Measurements from ENCODE around the gene PPARA.

The PPARA gene

GRCh38 chr22:46145361-46145851 lies 4.9 kb upstream of the PPARA start:
- Histone ChIP-seq H3K36me3 (ENCODE audit: control insufficient read depth in 1 of 2, insufficient read depth in 2 of 2, low read length in 2 of 2) (no peaks in the 10 kb centered on the region), H3K79me1 (ENCODE audit: low read length) (no peaks in the 10 kb centered on the region), H2BK5ac (ENCODE audit: low read depth, low read length, poor library complexity) (no peak overlapping the region), H4K12ac (ENCODE audit: low read depth, low read length) (no peak overlapping the region), H3K23ac (ENCODE audit: low read length) (no peak overlapping the region), H3K27me3 (ENCODE audit: insufficient read depth, low read length) (peaks cover 17% of the 10 kb centered on the region), H2BK12ac (ENCODE audit: low read length) (no peak overlapping the region), H3K14ac (ENCODE audit: low read length) (no peak overlapping the region), H3K4me2 (ENCODE audit: low read length) (no peak overlapping the region), H3K79me2 (ENCODE audit: control insufficient read depth, insufficient read depth, low read length, poor library complexity) (no peaks in the 10 kb centered on the region), H3K9ac (ENCODE audit: low read length) (no peak overlapping the region), H3K9me3 (ENCODE audit: insufficient read depth, low read depth, low read length) (peaks cover 6% of the 10 kb centered on the region), H4K91ac (ENCODE audit: low read depth, low read length) (no peak overlapping the region), H3K4ac (ENCODE audit: low read depth, low read length) (no peak overlapping the region), H2BK120ac (ENCODE audit: insufficient read depth, low read length, poor library complexity) (no peak overlapping the region), H2AFZ (ENCODE audit: insufficient read depth, low read length, poor library complexity) (no peak overlapping the region), H3K4me1 (ENCODE audit: control insufficient read depth in 1 of 2, insufficient read depth in 2 of 2, low read length in 2 of 2) (peaks cover 0 to 3% of the 10 kb centered on the region in 2 experiments), H3K4me3 (ENCODE audit: low read depth, low read length) (no peak overlapping the region), H3K18ac (ENCODE audit: low read length) (no peak overlapping the region), H2AK5ac (ENCODE audit: low read length) (no peak overlapping the region), H3K27ac (ENCODE audit: low read depth, low read length) (no peak overlapping the region), H4K8ac (ENCODE audit: low read depth, low read length) (no peak overlapping the region)
- no CpG with 5 or more reads among the region's 14 CpGs for WGBS (ENCODE audit: extremely low coverage, insufficient coverage, insufficient read length)
- DNase-seq = no peak

DNA sequence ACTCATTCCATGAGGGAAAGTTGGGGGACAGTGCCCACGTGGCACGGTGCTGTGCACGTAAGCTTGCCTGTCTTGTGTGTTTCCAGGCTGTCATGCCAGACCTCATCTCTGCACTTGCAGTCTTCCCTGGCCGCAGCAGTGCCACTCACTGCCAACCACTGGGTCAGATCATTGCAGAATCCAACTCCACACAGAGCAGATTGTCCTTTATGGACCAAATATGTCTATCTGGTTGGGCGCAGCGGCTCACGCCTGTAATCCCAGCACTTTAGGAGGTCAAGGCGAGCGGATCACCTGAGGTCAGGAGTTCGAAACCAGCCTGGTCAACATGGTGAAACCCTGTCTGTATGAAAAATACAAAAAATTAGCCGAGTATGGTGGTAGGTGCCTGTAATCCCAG lies 4.4 kb upstream of the PPARA start:
- H2BK120ac ChIP-seq (ENCODE audit: insufficient read depth, low read length, poor library complexity) = no peak overlapping the region
- no peak overlapping the region for H3K18ac ChIP-seq (ENCODE audit: low read length)

DNA sequence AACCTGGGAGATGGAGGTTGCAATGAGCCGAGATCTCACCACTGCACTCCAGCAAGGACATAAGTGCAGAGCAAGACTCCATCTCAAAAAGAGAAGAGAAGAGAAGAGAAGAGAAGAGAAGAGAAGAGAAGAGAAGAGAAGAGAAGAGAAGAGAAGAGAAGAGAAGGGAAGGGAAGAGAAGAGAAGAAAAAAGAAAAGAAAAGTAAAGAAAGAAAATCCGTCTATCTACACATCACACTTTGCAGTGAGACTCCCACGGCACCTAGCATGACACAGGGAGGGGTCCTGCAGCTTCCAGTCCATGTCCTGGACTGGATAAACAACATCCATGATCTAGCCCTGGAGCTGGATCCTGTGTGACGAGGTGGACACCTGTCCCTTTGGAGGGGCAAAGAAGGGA lies 4.0 kb upstream of the PPARA start:
- no peak overlapping the region for H2AK5ac ChIP-seq (ENCODE audit: low read length)
- H2BK12ac ChIP-seq (ENCODE audit: low read length) = no peak overlapping the region
- H3K9me3 ChIP-seq (ENCODE audit: insufficient read depth, low read depth, low read length) = peaks cover 6% of the 10 kb centered on the region
- no peak overlapping the region for H3K4ac ChIP-seq (ENCODE audit: low read depth, low read length)
- H3K4me1 ChIP-seq (ENCODE audit: control insufficient read depth in 1 of 2, insufficient read depth in 2 of 2, low read length in 2 of 2) = peaks cover 3 to 4% of the 10 kb centered on the region in 2 experiments
- no peak overlapping the region for H3K14ac ChIP-seq (ENCODE audit: low read length)
- H4K91ac ChIP-seq (ENCODE audit: low read depth, low read length) = no peak overlapping the region
- H3K4me3 ChIP-seq (ENCODE audit: low read depth, low read length) = no peak overlapping the region
- no peak overlapping the region for H2AFZ ChIP-seq (ENCODE audit: insufficient read depth, low read length, poor library complexity)
- H3K9ac ChIP-seq (ENCODE audit: low read length) = no peak overlapping the region
- no peak overlapping the region for H2BK5ac ChIP-seq (ENCODE audit: low read depth, low read length, poor library complexity)
- WGBS (ENCODE audit: extremely low coverage, insufficient coverage, insufficient read length) = no CpG with 5 or more reads among the region's 4 CpGs
- no peak for DNase-seq
- peaks cover 24% of the 10 kb centered on the region for H3K27me3 ChIP-seq (ENCODE audit: insufficient read depth, low read length)
- no peak overlapping the region for H2BK120ac ChIP-seq (ENCODE audit: insufficient read depth, low read length, poor library complexity)
- H3K27ac ChIP-seq (ENCODE audit: low read depth, low read length) = no peak overlapping the region
- no peak overlapping the region for H4K8ac ChIP-seq (ENCODE audit: low read depth, low read length)
- H4K12ac ChIP-seq (ENCODE audit: low read depth, low read length) = no peak overlapping the region
- H3K23ac ChIP-seq (ENCODE audit: low read length) = no peak overlapping the region
- H3K79me2 ChIP-seq (ENCODE audit: control insufficient read depth, insufficient read depth, low read length, poor library complexity) = peaks cover 5% of the 10 kb centered on the region
- no peaks in the 10 kb centered on the region for H3K36me3 ChIP-seq (ENCODE audit: control insufficient read depth in 1 of 2, insufficient read depth in 2 of 2, low read length in 2 of 2)
- no peak overlapping the region for H3K18ac ChIP-seq (ENCODE audit: low read length)
- H3K79me1 ChIP-seq (ENCODE audit: low read length) = peaks cover 6% of the 10 kb centered on the region
- no peak overlapping the region for H3K4me2 ChIP-seq (ENCODE audit: low read length)

More for the DNA sequence above, 4.4 kb upstream of the PPARA start:
- Histone ChIP-seq H3K23ac (ENCODE audit: low read length) (no peak overlapping the region), H2BK5ac (ENCODE audit: low read depth, low read length, poor library complexity) (no peak overlapping the region), H3K14ac (ENCODE audit: low read length) (no peak overlapping the region), H3K27me3 (ENCODE audit: insufficient read depth, low read length) (peaks cover 20% of the 10 kb centered on the region), H3K36me3 (ENCODE audit: control insufficient read depth in 1 of 2, insufficient read depth in 2 of 2, low read length in 2 of 2) (no peaks in the 10 kb centered on the region), H3K9me3 (ENCODE audit: insufficient read depth, low read depth, low read length) (peaks cover 6% of the 10 kb centered on the region), H3K4me2 (ENCODE audit: low read length) (no peak overlapping the region), H2AK5ac (ENCODE audit: low read length) (no peak overlapping the region), H3K79me2 (ENCODE audit: control insufficient read depth, insufficient read depth, low read length, poor library complexity) (peaks cover under 1% of the 10 kb centered on the region), H3K27ac (ENCODE audit: low read depth, low read length) (no peak overlapping the region), H4K8ac (ENCODE audit: low read depth, low read length) (no peak overlapping the region), H3K4me1 (ENCODE audit: control insufficient read depth in 1 of 2, insufficient read depth in 2 of 2, low read length in 2 of 2) (peaks cover 0 to 3% of the 10 kb centered on the region in 2 experiments), H3K4ac (ENCODE audit: low read depth, low read length) (no peak overlapping the region), H2BK12ac (ENCODE audit: low read length) (no peak overlapping the region), H4K91ac (ENCODE audit: low read depth, low read length) (no peak overlapping the region), H4K12ac (ENCODE audit: low read depth, low read length) (no peak overlapping the region), H2AFZ (ENCODE audit: insufficient read depth, low read length, poor library complexity) (no peak overlapping the region), H3K9ac (ENCODE audit: low read length) (no peak overlapping the region), H3K4me3 (ENCODE audit: low read depth, low read length) (no peak overlapping the region), H3K79me1 (ENCODE audit: low read length) (peaks cover 2% of the 10 kb centered on the region)
- no peak for DNase-seq
- WGBS (ENCODE audit: extremely low coverage, insufficient coverage, insufficient read length) = no CpG with 5 or more reads among the region's 11 CpGs

DNA sequence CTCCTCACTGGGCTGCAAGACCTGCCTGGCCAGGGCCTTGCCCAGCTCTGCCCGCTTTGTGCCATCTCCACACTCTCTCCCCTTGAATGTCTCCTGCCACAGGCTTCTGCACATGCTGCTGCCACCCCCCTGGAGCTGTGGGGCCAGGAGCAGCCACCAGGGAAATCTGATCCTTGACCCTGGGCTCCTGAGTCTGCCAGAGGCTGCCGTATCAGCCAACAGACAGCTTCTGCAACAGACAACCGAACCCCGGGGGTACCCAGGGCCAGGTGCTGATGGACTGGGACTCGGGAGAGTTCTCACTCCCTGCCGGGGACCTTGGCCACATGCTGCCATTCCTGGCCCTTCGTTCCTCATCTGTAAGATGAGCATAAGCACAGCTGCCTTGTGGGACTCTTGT lies 3.3 kb upstream of the PPARA start:
- no peaks in the 10 kb centered on the region for H3K36me3 ChIP-seq (ENCODE audit: control insufficient read depth in 1 of 2, insufficient read depth in 2 of 2, low read length in 2 of 2)
- no CpG with 5 or more reads among the region's 7 CpGs for WGBS (ENCODE audit: extremely low coverage, insufficient coverage, insufficient read length)

More for the DNA sequence above, 3.3 kb upstream of the PPARA start:
- no peak overlapping the region for H3K18ac ChIP-seq (ENCODE audit: low read length)
- H4K12ac ChIP-seq (ENCODE audit: low read depth, low read length) = no peak overlapping the region
- H2BK120ac ChIP-seq (ENCODE audit: insufficient read depth, low read length, poor library complexity) = no peak overlapping the region
- no peak overlapping the region for H2AFZ ChIP-seq (ENCODE audit: insufficient read depth, low read length, poor library complexity)
- no peak overlapping the region for H2AK5ac ChIP-seq (ENCODE audit: low read length)
- no peak overlapping the region for H3K14ac ChIP-seq (ENCODE audit: low read length)
- H4K8ac ChIP-seq (ENCODE audit: low read depth, low read length) = no peak overlapping the region
- no peak overlapping the region for H3K4me3 ChIP-seq (ENCODE audit: low read depth, low read length)
- no peak overlapping the region for H3K9ac ChIP-seq (ENCODE audit: low read length)
- peaks cover 5% of the 10 kb centered on the region for H3K79me2 ChIP-seq (ENCODE audit: control insufficient read depth, insufficient read depth, low read length, poor library complexity)
- H2BK12ac ChIP-seq (ENCODE audit: low read length) = no peak overlapping the region
- H2BK5ac ChIP-seq (ENCODE audit: low read depth, low read length, poor library complexity) = no peak overlapping the region
- no peak overlapping the region for H4K91ac ChIP-seq (ENCODE audit: low read depth, low read length)
- H3K27me3 ChIP-seq (ENCODE audit: insufficient read depth, low read length) = peaks cover 28% of the 10 kb centered on the region
- no peak overlapping the region for H3K27ac ChIP-seq (ENCODE audit: low read depth, low read length)
- H3K4me2 ChIP-seq (ENCODE audit: low read length) = no peak overlapping the region
- peaks cover 7 to 8% of the 10 kb centered on the region in 2 experiments for H3K4me1 ChIP-seq (ENCODE audit: control insufficient read depth in 1 of 2, insufficient read depth in 2 of 2, low read length in 2 of 2)
- H3K23ac ChIP-seq (ENCODE audit: low read length) = no peak overlapping the region
- peaks cover 6% of the 10 kb centered on the region for H3K9me3 ChIP-seq (ENCODE audit: insufficient read depth, low read depth, low read length)
- peaks cover 6% of the 10 kb centered on the region for H3K79me1 ChIP-seq (ENCODE audit: low read length)
- no peak for DNase-seq
- no peak overlapping the region for H3K4ac ChIP-seq (ENCODE audit: low read depth, low read length)

All from trophoblast cell (in vitro differentiated cells and primary cell).